Caco-2 (cell line): ENCODE data around the gene IL37. TPM values are rescaled to one million over a fixed set of nuclear protein-coding genes. Genes with fewer than 3 reads are reported as not detected.

Experiments used
- BruUV-seq: library from RNA; stranded (reverse); fragments of 400-500 nt; replicated peaks from 2 replicates; lab custom pipeline; 2021; lab: Mats Ljungman, UMichigan
- CTCF ChIA-PET: fragments of 300-600 bp; sonication (Branson Sonifier 250); formaldehyde crosslinking; loops from one replicate; lab custom pipeline; 2022; ENCODE audit warnings: antibody characterized with exemption; lab: Charles Lee
- POLR2A ChIA-PET: fragments of 300-600 bp; sonication (Branson Sonifier 250); formaldehyde crosslinking; loops from one replicate; lab custom pipeline; 2022; ENCODE audit warnings: antibody characterized with exemption; lab: Charles Lee
- DNase-seq, 2 experiments: peaks; one replicate each; pipeline versions ENCODE4 v3.0.0 to v3.0.0-alpha.2; 2020 to 2022
- H3K27me3 ChIP-seq: replicated peaks from 2 replicates; pipeline ENCODE4 v1.6.0; 2011; ENCODE audit warnings: low read length; ENCODE audit not compliant: control insufficient read depth, insufficient read depth
- H3K36me3 ChIP-seq: 2 replicates; pipeline ENCODE4 v1.5.1; 2011; ENCODE audit warnings: low read length; ENCODE audit not compliant: control insufficient read depth, insufficient read depth
- H3K4me1 ChIP-seq: fragments of 250-450 bp; sonication (Bioruptor Pico); 2 replicates; pipeline ENCODE4 v1.5.1; 2020; ENCODE audit warnings: mild to moderate bottlenecking
- H3K4me3 ChIP-seq: 2 replicates; pipeline ENCODE4 v1.5.1; 2011; ENCODE audit warnings: low read depth, mild to moderate bottlenecking, control low read depth, low read length
- H3K9me3 ChIP-seq: fragments of 250-450 bp; sonication (Bioruptor Pico); 2 replicates; pipeline ENCODE4 v1.5.1; 2020; ENCODE audit warnings: mild to moderate bottlenecking, moderate library complexity
- H3K27ac Mint-ChIP-seq: one replicate; pipeline ENCODE4 v1.8.0; 2022; ENCODE audit warnings: mixed read lengths; ENCODE audit not compliant: unreplicated experiment
- H3K27me3 Mint-ChIP-seq: one replicate; pipeline ENCODE4 v1.8.0; 2022; ENCODE audit warnings: mixed read lengths; ENCODE audit not compliant: insufficient read depth, unreplicated experiment
- H3K36me3 Mint-ChIP-seq: one replicate; pipeline ENCODE4 v1.8.0; 2022; ENCODE audit warnings: mild to moderate bottlenecking, mixed read lengths; ENCODE audit not compliant: insufficient read depth, unreplicated experiment
- H3K4me1 Mint-ChIP-seq: one replicate; pipeline ENCODE4 v1.8.0; 2022; ENCODE audit warnings: low read depth, mixed read lengths; ENCODE audit not compliant: unreplicated experiment
- H3K4me3 Mint-ChIP-seq: one replicate; pipeline ENCODE4 v1.8.0; 2022; ENCODE audit warnings: mild to moderate bottlenecking, moderate library complexity, mixed read lengths; ENCODE audit not compliant: unreplicated experiment
- H3K9me3 Mint-ChIP-seq: one replicate; pipeline ENCODE4 v1.8.0; 2022; ENCODE audit warnings: mixed read lengths; ENCODE audit not compliant: unreplicated experiment
- intact Hi-C: fragments of 100-400 bp; cut with micrococcal nuclease; formaldehyde crosslinking; loops from one replicate; pipeline ENCODE4 v1.10.0; 2022; ENCODE audit not compliant: unreplicated experiment
- total RNA-seq: library from RNA; stranded (reverse); gene quantifications from 2 replicates; pipeline ENCODE4 v1.2.3, GENCODE V29; 2022
- TF ChIP-seq, protein P1 (sequence below), 2 experiments: fragments of 200-600 bp in 1 of 2; IDR thresholded peaks; 1 replicate in 1 of 2; 2 replicates in 1 of 2; pipeline versions ENCODE4 v1.5.1 to v1.8.0; 2011 to 2022; ENCODE audit warnings: antibody characterized with exemption in 1 of 2, control low read depth in 1 of 2, inconsistent platforms in 1 of 2, low read depth in 1 of 2, low read length in 1 of 2, mild to moderate bottlenecking in 1 of 2, moderate library complexity in 1 of 2; ENCODE audit not compliant: insufficient read depth in 1 of 2, severe bottlenecking in 1 of 2, unreplicated experiment in 1 of 2

The IL37 gene
- total RNA-seq, 1 experiment from 2014 or later = not detected

DNA sequence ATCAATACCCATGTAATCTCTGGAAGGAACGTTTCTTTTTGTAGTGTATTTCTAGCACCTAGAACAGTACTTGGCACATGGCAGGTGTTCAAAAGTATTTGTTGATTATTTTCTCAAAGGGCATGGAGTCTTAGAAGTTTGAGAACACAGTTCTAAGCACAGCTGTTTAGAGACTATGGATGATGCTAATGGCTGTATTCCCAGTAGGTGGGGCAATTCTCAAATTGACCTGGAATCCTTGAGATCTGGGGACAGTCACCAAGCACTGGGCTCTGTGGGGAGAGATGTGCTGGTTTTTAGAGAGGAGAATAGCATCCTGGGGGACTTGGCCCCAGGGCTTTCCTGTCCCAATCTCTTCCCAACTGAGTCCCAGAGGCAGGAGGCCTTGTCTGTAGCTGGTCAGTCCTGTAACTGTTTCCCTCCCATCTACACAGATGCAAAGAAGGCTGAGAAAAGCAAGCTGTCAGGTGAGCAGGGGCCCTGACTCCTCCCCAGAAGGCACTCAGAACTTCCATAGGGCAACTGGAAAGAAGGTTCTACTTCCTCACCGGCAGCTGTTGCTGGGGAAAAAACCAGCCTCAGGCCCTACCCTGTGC is 49.4 kb downstream of the IL37 start:
- ChIA-PET CTCF (interaction anchor here (0.9 to 1.1 kb wide), 2 partner anchors 197 to 211 kb away, joined by 3 read pairs; no protein-coding TSS in a partner anchor), POLR2A (no interaction called here)
- no peak for DNase-seq
- H3K9me3 Mint-ChIP-seq = no peaks in the 10 kb centered on the region
- intact Hi-C loops = no loop called here
- TF ChIP-seq, protein P1, sequence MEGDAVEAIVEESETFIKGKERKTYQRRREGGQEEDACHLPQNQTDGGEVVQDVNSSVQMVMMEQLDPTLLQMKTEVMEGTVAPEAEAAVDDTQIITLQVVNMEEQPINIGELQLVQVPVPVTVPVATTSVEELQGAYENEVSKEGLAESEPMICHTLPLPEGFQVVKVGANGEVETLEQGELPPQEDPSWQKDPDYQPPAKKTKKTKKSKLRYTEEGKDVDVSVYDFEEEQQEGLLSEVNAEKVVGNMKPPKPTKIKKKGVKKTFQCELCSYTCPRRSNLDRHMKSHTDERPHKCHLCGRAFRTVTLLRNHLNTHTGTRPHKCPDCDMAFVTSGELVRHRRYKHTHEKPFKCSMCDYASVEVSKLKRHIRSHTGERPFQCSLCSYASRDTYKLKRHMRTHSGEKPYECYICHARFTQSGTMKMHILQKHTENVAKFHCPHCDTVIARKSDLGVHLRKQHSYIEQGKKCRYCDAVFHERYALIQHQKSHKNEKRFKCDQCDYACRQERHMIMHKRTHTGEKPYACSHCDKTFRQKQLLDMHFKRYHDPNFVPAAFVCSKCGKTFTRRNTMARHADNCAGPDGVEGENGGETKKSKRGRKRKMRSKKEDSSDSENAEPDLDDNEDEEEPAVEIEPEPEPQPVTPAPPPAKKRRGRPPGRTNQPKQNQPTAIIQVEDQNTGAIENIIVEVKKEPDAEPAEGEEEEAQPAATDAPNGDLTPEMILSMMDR (IDR thresholded peaks at IDR 0.05; ENCODE audit: insufficient read depth in 1 of 2, low read depth in 1 of 2, low read length in 1 of 2, severe bottlenecking in 1 of 2, unreplicated experiment in 1 of 2) = no peak
- no TSS peak for BruUV-seq
- peaks cover 4% of the 10 kb centered on the region for H3K27me3 Mint-ChIP-seq
- no peaks in the 10 kb centered on the region for H3K36me3 Mint-ChIP-seq
- no peak overlapping the region for H3K27ac Mint-ChIP-seq
- Histone ChIP-seq H3K4me3 (no peak overlapping the region), H3K27me3 (no peaks in the 10 kb centered on the region), H3K9me3 (no peaks in the 10 kb centered on the region), H3K36me3 (no peaks in the 10 kb centered on the region), H3K4me1 (peaks cover 5% of the 10 kb centered on the region; the same call in 1 of the 2 replicates)
- no peaks in the 10 kb centered on the region for H3K4me1 Mint-ChIP-seq
- H3K4me3 Mint-ChIP-seq = no peak overlapping the region

DNA sequence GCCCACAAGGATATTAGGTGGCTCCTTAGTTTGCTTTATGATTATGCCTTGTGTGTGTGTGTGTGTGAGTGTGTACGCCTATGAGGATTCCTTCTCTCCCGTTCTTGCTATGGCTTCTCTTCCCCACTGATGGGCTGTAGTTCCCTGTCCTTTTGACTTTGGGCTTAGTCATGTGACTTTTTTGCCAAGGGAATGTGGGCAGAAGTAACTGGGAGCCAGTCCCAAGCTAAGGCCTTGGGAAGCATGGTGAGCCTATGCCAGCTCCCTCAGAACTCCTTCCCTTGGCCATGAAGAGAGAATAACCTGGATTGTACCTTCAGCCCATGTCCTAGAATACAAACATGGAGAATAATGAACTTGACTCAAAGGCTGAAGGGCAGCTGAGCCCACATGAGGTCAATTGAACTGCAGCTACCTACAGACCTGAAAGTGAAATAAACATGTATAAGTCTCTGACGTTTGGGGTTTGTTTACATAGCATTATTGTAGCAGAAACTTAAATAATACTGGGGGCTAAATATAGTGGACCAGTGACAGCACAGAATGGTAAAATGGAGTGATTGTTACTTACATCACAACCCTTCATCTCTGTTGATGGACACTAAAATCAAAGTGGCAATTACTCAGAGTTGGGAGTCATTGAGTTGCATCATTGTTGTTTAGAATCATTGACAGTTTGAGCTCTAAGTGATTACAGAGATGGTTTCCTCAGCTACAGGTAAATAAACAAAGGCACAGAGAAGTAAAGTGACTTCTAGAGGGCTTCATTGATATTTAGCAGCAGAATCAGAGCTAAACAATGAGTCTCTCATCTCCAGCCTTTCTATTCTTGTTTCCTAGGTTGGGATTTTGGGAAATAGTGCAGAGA is 51.6 kb downstream of the IL37 start:
- Histone ChIP-seq H3K27me3 (no peaks in the 10 kb centered on the region), H3K4me3 (no peak overlapping the region), H3K4me1 (peaks cover 5% of the 10 kb centered on the region; the same call in 1 of the 2 replicates), H3K9me3 (no peaks in the 10 kb centered on the region), H3K36me3 (no peaks in the 10 kb centered on the region)
- POLR2A ChIA-PET = no interaction called here
- Mint-ChIP-seq H3K4me1 (no peaks in the 10 kb centered on the region), H3K9me3 (no peaks in the 10 kb centered on the region), H3K27ac (no peak overlapping the region), H3K4me3 (no peak overlapping the region), H3K27me3 (peaks cover 4% of the 10 kb centered on the region), H3K36me3 (no peaks in the 10 kb centered on the region)
- CTCF ChIA-PET = no interaction called here
- intact Hi-C loops = no loop called here
- no TSS peak for BruUV-seq
- TF ChIP-seq, protein P1 (IDR thresholded peaks at IDR 0.05; ENCODE audit: insufficient read depth in 1 of 2, low read depth in 1 of 2, low read length in 1 of 2, severe bottlenecking in 1 of 2, unreplicated experiment in 1 of 2) = no peak
- no peak for DNase-seq

GRCh38 chr2:112967023-112967422 is 56.1 kb downstream of the IL37 start:
- no peaks in the 10 kb centered on the region for H3K4me1 Mint-ChIP-seq
- ChIA-PET POLR2A (no interaction called here), CTCF (no interaction called here)
- peaks cover 13% of the 10 kb centered on the region for H3K27me3 Mint-ChIP-seq
- Histone ChIP-seq H3K4me3 (no peak overlapping the region), H3K4me1 (no peaks in the 10 kb centered on the region), H3K9me3 (no peaks in the 10 kb centered on the region), H3K27me3 (no peaks in the 10 kb centered on the region), H3K36me3 (no peaks in the 10 kb centered on the region)
- no peak overlapping the region for H3K4me3 Mint-ChIP-seq
- H3K36me3 Mint-ChIP-seq = no peaks in the 10 kb centered on the region
- no peaks in the 10 kb centered on the region for H3K9me3 Mint-ChIP-seq
- TF ChIP-seq, protein P1 (IDR thresholded peaks at IDR 0.05; ENCODE audit: insufficient read depth in 1 of 2, low read depth in 1 of 2, low read length in 1 of 2, severe bottlenecking in 1 of 2, unreplicated experiment in 1 of 2) = no peak
- no peak for DNase-seq
- no TSS peak for BruUV-seq
- intact Hi-C loops = no loop called here
- no peak overlapping the region for H3K27ac Mint-ChIP-seq

Other genes with a start within 250 kb of the IL37 start
- gene NT5DC4, start 190.1 kb upstream of the IL37 start, total RNA-seq = 3.3 and 4.0 TPM in 2 replicates
- gene CKAP2L, start 146.6 kb upstream of the IL37 start, total RNA-seq = 20.7 and 23.6 TPM in 2 replicates
- not detected in 2 replicates for gene IL1A, start 126.7 kb upstream of the IL37 start, total RNA-seq
- gene IL1B, start 74.4 kb upstream of the IL37 start, total RNA-seq = 0.18 TPM in 1 of 2 replicates, not detected in the other
- gene IL36G, start 66.8 kb downstream of the IL37 start, total RNA-seq = not detected in 2 replicates
- not detected in 2 replicates for gene IL36A, start 94.3 kb downstream of the IL37 start, total RNA-seq
- not detected in 2 replicates for gene IL36B, start 141.7 kb downstream of the IL37 start, total RNA-seq
- gene IL36RN, start 148.0 kb downstream of the IL37 start, total RNA-seq = 0.19 TPM in 1 of 2 replicates, not detected in the other
- not detected in 2 replicates for gene IL1F10, start 156.8 kb downstream of the IL37 start, total RNA-seq
- gene IL1RN, start 216.4 kb downstream of the IL37 start, total RNA-seq = not detected in 2 replicates